Heart left ventricle (tissue), 13 donors: ENCODE results near the gene AACS.

Experiments used
- CTCF ChIP-seq, 12 donors: fragments of 200-600 bp; sonication (generic) in 4 of 12; IDR thresholded peaks; one replicate each; pipeline versions ENCODE4 v1.5.0 to v1.8.0; 2018 to 2022; ENCODE audit warnings: antibody characterized with exemption in 12 of 12, mild to moderate bottlenecking in 5 of 12
- POLR2A ChIP-seq, 2 donors: fragments of 450-650 bp; IDR thresholded peaks; one replicate each; pipeline ENCODE4 v1.6.1; 2017; ENCODE audit warnings: antibody characterized with exemption in 2 of 2, mild to moderate bottlenecking in 2 of 2, moderate library complexity in 2 of 2
- donor health status: ischemic (EF 13 %, LVEDD 7.1; RV severe dilation, severe dysfunction).
- donor health status: DM: no; HTN: yes; CAD: no.
- donor health status: DM: no; HTN: no; CAD: no.
- donor health status: ischemic (EF 25% LVEDD 6.9; RV normal size, moderate dysfunction).
- donor health status: ischemic (EF 25% LVEDD 5.7; RV mildly dilated, moderate dysfunction).
- donor health status: ischemic (EF 35%, LVEDD 5.7; RV mildly dilated, moderate dysfunction).
- donor health status: nonischemic (EF 11% LVEDD 7.7; RV severe dilation, severe dysfunction).
- donor health status: DM: yes; HTN: yes; CAD: no.
- donor health status: PGD.
- donor health status: ischemic (EF 29% LVEDD 5.4; RV normal size, mild dysfunction).
- donor health status: nonischemic (EF 23%, LVEDD 6.1; RV moderate dilation, normal function).

GRCh38 chr12:125191361-125192087 is 126.3 kb downstream of the AACS start:
- TF ChIP-seq POLR2A (IDR thresholded peaks at IDR 0.05) (no peak), CTCF (IDR thresholded peaks at IDR 0.05) (no peak)
